ENCODE results near the gene CACNA1D.

The CACNA1D gene

DNA sequence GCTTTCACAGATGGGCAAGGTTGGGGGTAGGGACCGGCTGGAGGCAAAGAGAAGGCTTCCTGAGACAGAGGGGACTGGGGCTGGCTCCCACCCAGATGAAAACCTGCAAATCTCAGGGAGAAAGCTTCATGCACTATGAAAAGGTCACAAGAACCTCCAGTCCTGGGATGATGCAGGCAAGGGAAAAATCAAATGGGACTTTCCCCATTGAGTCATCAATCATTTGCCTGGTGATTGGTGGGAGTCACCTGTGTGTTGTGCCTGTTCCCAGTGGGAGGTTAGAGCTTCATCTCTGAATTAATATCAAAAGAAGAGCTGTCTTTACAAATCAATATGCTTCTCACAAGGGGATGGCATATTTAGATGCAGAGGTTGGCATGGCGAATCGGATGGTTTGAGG, 49.9 kb downstream of the CACNA1D start:
- Histone ChIP-seq H2BK12ac (ENCODE audit: low read length) (no peak overlapping the region), H3K79me1 (ENCODE audit: low read depth, low read length) (no peaks in the 10 kb centered on the region), H3K27ac (replicated peaks; ENCODE audit: low read length) (no peak overlapping the region), H3K14ac (ENCODE audit: low read length) (no peak overlapping the region), H3K4me2 (ENCODE audit: insufficient read depth, low read length, poor library complexity, severe bottlenecking) (no peak overlapping the region), H3K4me3 (ENCODE audit: low read length in 2 of 2) (no peak overlapping the region), H2BK120ac (ENCODE audit: low read depth, low read length) (no peak overlapping the region), H3K9me3 (replicated peaks in 1 of 2; ENCODE audit: control insufficient read depth in 2 of 2, insufficient read depth in 1 of 2, low read depth in 1 of 2, low read length in 2 of 2) (no peaks in the 10 kb centered on the region), H2AFZ (ENCODE audit: low read length) (no peak overlapping the region), H3K4ac (ENCODE audit: low read length) (no peak overlapping the region), H3K18ac (ENCODE audit: low read length) (no peak overlapping the region), H2BK5ac (ENCODE audit: low read length) (no peak overlapping the region), H3K36me3 (replicated peaks in 1 of 2; ENCODE audit: control insufficient read depth in 2 of 2, insufficient read depth in 2 of 2, low read length in 2 of 2) (no peaks in the 10 kb centered on the region), H3K9ac (ENCODE audit: low read depth, low read length, poor library complexity) (no peak overlapping the region), H4K91ac (ENCODE audit: low read depth, low read length, poor library complexity) (no peak overlapping the region), H3K4me1 (ENCODE audit: control insufficient read depth in 2 of 2, insufficient read depth in 1 of 2, low read depth in 1 of 2, low read length in 2 of 2) (peaks cover 12 to 15% of the 10 kb centered on the region in 2 donors), H3K23ac (ENCODE audit: low read depth, low read length, poor library complexity) (no peak overlapping the region), H2BK15ac (ENCODE audit: low read length) (no peak overlapping the region), H2AK5ac (ENCODE audit: low read depth, low read length) (no peak overlapping the region), H3K27me3 (ENCODE audit: control insufficient read depth in 3 of 3, insufficient read depth in 3 of 3, low read depth in 1 of 3, low read length in 3 of 3) (no peaks in the 10 kb centered on the region), H4K8ac (ENCODE audit: low read depth, low read length) (no peak overlapping the region)
- no CpG with 5 or more reads among the region's 3 CpGs for WGBS, 2 donors (ENCODE audit: extremely low coverage in 2 of 2, insufficient read length in 2 of 2, insufficient replicate concordance in 1 of 2)
- DNase-seq (ENCODE audit: low spot score), result no peak

GRCh38 chr3:53545310-53545995, 51.0 kb downstream of the CACNA1D start:
- Histone ChIP-seq H4K91ac (ENCODE audit: low read depth, low read length, poor library complexity) (no peak overlapping the region), H3K9ac (ENCODE audit: low read depth, low read length, poor library complexity) (no peak overlapping the region), H3K27me3 (ENCODE audit: control insufficient read depth in 3 of 3, insufficient read depth in 3 of 3, low read depth in 1 of 3, low read length in 3 of 3) (no peaks in the 10 kb centered on the region), H3K4me1 (ENCODE audit: control insufficient read depth in 2 of 2, insufficient read depth in 1 of 2, low read depth in 1 of 2, low read length in 2 of 2) (peaks cover 12 to 15% of the 10 kb centered on the region in 2 donors), H3K4ac (ENCODE audit: low read length) (no peak overlapping the region), H3K79me1 (ENCODE audit: low read depth, low read length) (no peaks in the 10 kb centered on the region), H3K36me3 (replicated peaks in 1 of 2; ENCODE audit: control insufficient read depth in 2 of 2, insufficient read depth in 2 of 2, low read length in 2 of 2) (no peaks in the 10 kb centered on the region), H2BK12ac (ENCODE audit: low read length) (no peak overlapping the region), H3K9me3 (replicated peaks in 1 of 2; ENCODE audit: control insufficient read depth in 2 of 2, insufficient read depth in 1 of 2, low read depth in 1 of 2, low read length in 2 of 2) (no peaks in the 10 kb centered on the region), H3K4me2 (ENCODE audit: insufficient read depth, low read length, poor library complexity, severe bottlenecking) (no peak overlapping the region), H3K14ac (ENCODE audit: low read length) (no peak overlapping the region), H2BK5ac (ENCODE audit: low read length) (no peak overlapping the region), H3K18ac (ENCODE audit: low read length) (no peak overlapping the region), H2AFZ (ENCODE audit: low read length) (peak overlapping the region; percentile 83), H3K4me3 (ENCODE audit: low read length in 2 of 2) (peak overlapping the region in 1 of 2 donors; percentile 13), H3K27ac (replicated peaks; ENCODE audit: low read length) (no peak overlapping the region), H2BK120ac (ENCODE audit: low read depth, low read length) (no peak overlapping the region), H2BK15ac (ENCODE audit: low read length) (no peak overlapping the region), H3K23ac (ENCODE audit: low read depth, low read length, poor library complexity) (no peak overlapping the region), H2AK5ac (ENCODE audit: low read depth, low read length) (no peak overlapping the region), H4K8ac (ENCODE audit: low read depth, low read length) (no peak overlapping the region)
- no CpG with 5 or more reads among the region's 10 CpGs for WGBS, 2 donors (ENCODE audit: extremely low coverage in 2 of 2, insufficient read length in 2 of 2, insufficient replicate concordance in 1 of 2)
- no peak for DNase-seq (ENCODE audit: low spot score)

DNA sequence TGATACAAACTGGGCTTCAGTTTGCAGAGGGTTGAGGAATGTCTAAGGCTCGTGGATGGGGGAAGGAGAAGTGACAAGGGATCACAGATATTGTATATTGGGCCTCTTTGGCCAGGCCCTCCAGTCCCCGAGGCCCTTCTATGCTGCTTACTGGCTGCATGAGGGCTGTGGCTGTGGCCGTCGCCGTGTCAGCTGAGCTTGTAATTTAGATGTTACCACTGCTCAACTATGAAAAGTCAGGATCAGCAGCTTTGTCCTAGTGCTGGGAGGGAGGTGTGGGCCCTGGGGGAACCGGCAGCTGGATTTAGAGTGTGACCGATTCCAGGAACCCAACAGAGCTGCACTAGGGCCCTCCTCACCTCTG, 51.6 kb downstream of the CACNA1D start:
- Histone ChIP-seq H3K4ac (ENCODE audit: low read length) (no peak overlapping the region), H4K8ac (ENCODE audit: low read depth, low read length) (peak overlapping the region; percentile 55), H4K91ac (ENCODE audit: low read depth, low read length, poor library complexity) (no peak overlapping the region), H2BK12ac (ENCODE audit: low read length) (no peak overlapping the region), H3K23ac (ENCODE audit: low read depth, low read length, poor library complexity) (no peak overlapping the region), H2BK5ac (ENCODE audit: low read length) (no peak overlapping the region), H3K27me3 (ENCODE audit: control insufficient read depth in 3 of 3, insufficient read depth in 3 of 3, low read depth in 1 of 3, low read length in 3 of 3) (no peaks in the 10 kb centered on the region), H3K79me1 (ENCODE audit: low read depth, low read length) (no peaks in the 10 kb centered on the region), H3K14ac (ENCODE audit: low read length) (no peak overlapping the region), H3K27ac (replicated peaks; ENCODE audit: low read length) (no peak overlapping the region), H3K4me3 (ENCODE audit: low read length in 2 of 2) (peak overlapping the region in 1 of 2 donors; percentile 13), H2BK120ac (ENCODE audit: low read depth, low read length) (no peak overlapping the region), H2AFZ (ENCODE audit: low read length) (peak overlapping the region; percentile 83), H3K4me2 (ENCODE audit: insufficient read depth, low read length, poor library complexity, severe bottlenecking) (no peak overlapping the region), H3K9me3 (replicated peaks in 1 of 2; ENCODE audit: control insufficient read depth in 2 of 2, insufficient read depth in 1 of 2, low read depth in 1 of 2, low read length in 2 of 2) (no peaks in the 10 kb centered on the region), H3K9ac (ENCODE audit: low read depth, low read length, poor library complexity) (no peak overlapping the region), H3K18ac (ENCODE audit: low read length) (peak overlapping the region; percentile 63), H3K4me1 (ENCODE audit: control insufficient read depth in 2 of 2, insufficient read depth in 1 of 2, low read depth in 1 of 2, low read length in 2 of 2) (peaks cover 12 to 15% of the 10 kb centered on the region in 2 donors), H2AK5ac (ENCODE audit: low read depth, low read length) (no peak overlapping the region), H3K36me3 (replicated peaks in 1 of 2; ENCODE audit: control insufficient read depth in 2 of 2, insufficient read depth in 2 of 2, low read length in 2 of 2) (no peaks in the 10 kb centered on the region), H2BK15ac (ENCODE audit: low read length) (no peak overlapping the region)
- WGBS, 2 donors (ENCODE audit: extremely low coverage in 2 of 2, insufficient read length in 2 of 2, insufficient replicate concordance in 1 of 2), result no CpG with 5 or more reads among the region's 7 CpGs
- no peak for DNase-seq (ENCODE audit: low spot score)

DNA sequence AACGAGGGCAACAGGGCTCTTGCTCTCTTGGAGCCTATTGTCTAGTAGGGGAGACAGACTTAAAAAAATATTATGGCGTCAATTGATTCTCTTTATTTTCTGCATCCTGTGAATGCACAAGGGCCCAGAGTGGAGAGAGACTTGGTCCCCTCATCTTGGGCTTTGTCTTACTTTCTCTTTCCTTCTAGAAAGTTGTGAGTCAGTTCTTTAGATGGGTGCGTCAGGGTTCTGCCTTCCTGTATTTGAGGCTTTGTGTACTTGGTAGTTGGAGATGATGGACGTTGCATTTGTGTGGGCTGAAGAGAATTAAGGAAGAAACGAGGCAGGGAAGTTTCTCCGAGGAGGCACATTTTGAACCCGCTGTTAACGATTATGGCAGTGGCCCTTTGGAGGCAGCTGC, 52.9 kb downstream of the CACNA1D start:
- no peak overlapping the region for H2AFZ ChIP-seq (ENCODE audit: low read length)
- peaks cover 12 to 15% of the 10 kb centered on the region in 2 donors for H3K4me1 ChIP-seq (ENCODE audit: control insufficient read depth in 2 of 2, insufficient read depth in 1 of 2, low read depth in 1 of 2, low read length in 2 of 2)
- H3K36me3 ChIP-seq (replicated peaks in 1 of 2; ENCODE audit: control insufficient read depth in 2 of 2, insufficient read depth in 2 of 2, low read length in 2 of 2), result no peaks in the 10 kb centered on the region
- H3K27ac ChIP-seq (replicated peaks; ENCODE audit: low read length), result no peak overlapping the region
- no peak overlapping the region for H3K18ac ChIP-seq (ENCODE audit: low read length)
- no peak overlapping the region for H4K91ac ChIP-seq (ENCODE audit: low read depth, low read length, poor library complexity)
- no peak overlapping the region for H2BK12ac ChIP-seq (ENCODE audit: low read length)
- WGBS, 2 donors (ENCODE audit: extremely low coverage in 2 of 2, insufficient read length in 2 of 2, insufficient replicate concordance in 1 of 2), result no CpG with 5 or more reads among the region's 8 CpGs
- no peak overlapping the region for H4K8ac ChIP-seq (ENCODE audit: low read depth, low read length)
- H2BK5ac ChIP-seq (ENCODE audit: low read length), result no peak overlapping the region
- no peak for DNase-seq (ENCODE audit: low spot score)
- H3K27me3 ChIP-seq (ENCODE audit: control insufficient read depth in 3 of 3, insufficient read depth in 3 of 3, low read depth in 1 of 3, low read length in 3 of 3), result no peaks in the 10 kb centered on the region
- H3K14ac ChIP-seq (ENCODE audit: low read length), result no peak overlapping the region
- no peak overlapping the region for H3K4me3 ChIP-seq (ENCODE audit: low read length in 2 of 2)
- no peaks in the 10 kb centered on the region for H3K9me3 ChIP-seq (replicated peaks in 1 of 2; ENCODE audit: control insufficient read depth in 2 of 2, insufficient read depth in 1 of 2, low read depth in 1 of 2, low read length in 2 of 2)
- no peak overlapping the region for H3K23ac ChIP-seq (ENCODE audit: low read depth, low read length, poor library complexity)
- H3K9ac ChIP-seq (ENCODE audit: low read depth, low read length, poor library complexity), result no peak overlapping the region
- H3K4me2 ChIP-seq (ENCODE audit: insufficient read depth, low read length, poor library complexity, severe bottlenecking), result no peak overlapping the region
- H2BK120ac ChIP-seq (ENCODE audit: low read depth, low read length), result no peak overlapping the region
- no peak overlapping the region for H3K4ac ChIP-seq (ENCODE audit: low read length)
- no peaks in the 10 kb centered on the region for H3K79me1 ChIP-seq (ENCODE audit: low read depth, low read length)
- H2AK5ac ChIP-seq (ENCODE audit: low read depth, low read length), result no peak overlapping the region
- H2BK15ac ChIP-seq (ENCODE audit: low read length), result no peak overlapping the region

All from neuronal stem cell (in vitro differentiated cells).